ENCODE results near the gene CDC42EP3. TPM values are rescaled to one million over a fixed set of nuclear protein-coding genes. Genes with fewer than 3 reads are reported as not detected.
A peak's percentile ranks its signal among the peaks of the same experiment; 100 is the strongest.

Gene CDC42EP3
- total and polyA plus RNA-seq, 2 donors (not counting 1 experiment from before 2014, with no cell fraction given): 28.0 to 29.9 TPM

DNA sequence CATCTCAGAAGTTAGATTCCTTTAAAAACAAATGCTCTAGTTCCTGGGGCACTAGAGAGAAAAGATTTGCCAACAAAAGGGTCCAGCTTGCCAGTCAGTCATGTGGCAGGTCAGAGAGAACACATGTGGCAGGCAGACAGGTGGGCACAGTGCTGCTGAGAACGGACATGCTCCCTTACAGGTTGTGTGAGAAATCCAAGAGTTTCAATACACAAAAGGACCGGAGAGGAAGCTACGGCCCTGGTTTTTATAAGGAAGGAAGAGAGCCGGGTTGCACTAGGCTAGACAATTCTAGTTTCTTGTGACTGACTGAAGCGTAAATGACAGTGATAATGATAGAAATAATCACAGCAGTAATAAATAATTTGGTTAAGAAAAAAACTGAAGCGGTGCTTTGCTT, 18.3 kb downstream of the CDC42EP3 start:
- Histone ChIP-seq H4K20me1 (ENCODE audit: control insufficient read depth, insufficient read depth, low read length, poor library complexity, severe bottlenecking) (peaks cover 5% of the 10 kb centered on the region), H3K9ac (ENCODE audit: low read length) (peak overlapping the region; percentile 43), H2AFZ (ENCODE audit: insufficient read depth, low read depth, low read length, poor library complexity, severe bottlenecking) (peak overlapping the region; percentile 41), H3K4me1 (ENCODE audit: control insufficient read depth in 2 of 2, insufficient read depth in 2 of 2, low read length in 2 of 2) (peaks cover 85% of the 10 kb centered on the region in 2 donors), H3K4me3 (ENCODE audit: control extremely low read depth in 1 of 5, extremely low read depth in 1 of 5, insufficient read depth in 1 of 5, low read depth in 2 of 5, low read length in 4 of 5) (peak overlapping the region in 1 of 5 experiments; percentile 35), H3K79me2 (ENCODE audit: control insufficient read depth, insufficient read depth, low read length) (peaks cover 59% of the 10 kb centered on the region), H3K27me3 (replicated peaks in 1 of 4; ENCODE audit: control extremely low read depth in 1 of 4, control insufficient read depth in 3 of 4, insufficient read depth in 4 of 4, low read length in 3 of 4) (no peaks in the 10 kb centered on the region), H3K27ac (ENCODE audit: low read length in 2 of 2) (peak overlapping the region; percentile 81 to 87), H3K9me3 (ENCODE audit: control extremely low read depth in 1 of 3, control insufficient read depth in 2 of 3, insufficient read depth in 1 of 3, low read length in 2 of 3) (peaks cover 0 to 10% (median 0%) of the 10 kb centered on the region in 3 donors), H3K36me3 (replicated peaks in 1 of 2; ENCODE audit: control extremely low read depth in 1 of 2, control insufficient read depth in 1 of 2, extremely low read depth in 1 of 2, insufficient read depth in 2 of 2, low read length in 1 of 2) (no peaks in the 10 kb centered on the region), H3K4me2 (replicated peaks; ENCODE audit: low read depth, low read length, poor library complexity, severe bottlenecking) (peak overlapping the region; percentile 74)
- no peak for ATAC-seq (ENCODE audit: low read depth)
- ChIA-PET CTCF (interaction anchor here (0.7 to 1.3 kb wide), 5 partner anchors 9 to 85 kb away, joined by 3 read pairs; no protein-coding TSS in a partner anchor), POLR2A (interaction anchor here (0.6 to 1.4 kb wide), 4 partner anchors 17 to 370 kb away, joined by 3 to 4 read pairs (median 4); no protein-coding TSS in a partner anchor)
- no peaks in the 10 kb centered on the region for H3K27me3 Mint-ChIP-seq
- peak overlapping the region; percentile 79 for H3K4me3 Mint-ChIP-seq
- no peak for TF ChIP-seq CTCF (IDR thresholded peaks at IDR 0.05)
- TF ChIP-seq EZH2 (IDR thresholded peaks at IDR 0.05; ENCODE audit: borderline replicate concordance, insufficient read depth, low read depth, low read length, poor library complexity, severe bottlenecking): no peak
- intact Hi-C loops (cut with micrococcal nuclease): loop anchor here (5.0 kb wide), 1 partner anchor 274 kb away; the partner anchor contains the start of gene RMDN2
- peak; percentile 58 for DNase-seq
- peak overlapping the region; percentile 90 for H3K27ac Mint-ChIP-seq
- H3K4me1 Mint-ChIP-seq: peaks cover 91% of the 10 kb centered on the region
- 0% methylated on average over 3 of the region's 6 CpGs for WGBS (ENCODE audit: insufficient coverage)
- H3K9me3 Mint-ChIP-seq (ENCODE audit: insufficient read depth): no peaks in the 10 kb centered on the region

DNA sequence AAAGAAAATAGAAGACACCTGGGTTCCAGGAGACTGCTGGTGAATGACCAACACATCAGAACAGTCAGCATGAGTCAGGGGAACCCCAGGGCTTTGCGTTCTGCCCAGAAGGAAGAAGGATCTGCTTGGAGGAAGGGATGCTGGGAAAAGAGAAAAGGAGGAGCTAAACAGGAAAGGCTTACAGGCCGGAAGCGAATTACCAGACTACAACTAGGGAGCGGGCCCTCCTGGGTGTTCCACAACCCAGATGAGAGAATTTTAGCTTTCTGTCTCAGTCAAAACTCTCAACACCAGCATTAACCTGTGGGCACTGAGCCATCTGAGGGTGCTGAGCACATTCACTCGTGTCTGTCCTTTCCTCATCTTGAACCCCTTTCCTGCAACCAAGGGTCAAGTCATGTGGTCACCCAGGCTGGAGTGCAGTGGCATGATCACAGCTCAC, 19.2 kb downstream of the CDC42EP3 start:
- H3K79me2 ChIP-seq (ENCODE audit: control insufficient read depth, insufficient read depth, low read length): peaks cover 60% of the 10 kb centered on the region
- Mint-ChIP-seq H3K4me1 (peaks cover 91% of the 10 kb centered on the region), H3K27ac (peak overlapping the region; percentile 90), H3K4me3 (peak overlapping the region; percentile 73), H3K27me3 (no peaks in the 10 kb centered on the region), H3K9me3 (ENCODE audit: insufficient read depth) (no peaks in the 10 kb centered on the region)
- intact Hi-C loops (cut with micrococcal nuclease): loop anchor here (5.0 kb wide), 1 partner anchor 275 kb away; the partner anchor contains the start of gene RMDN2
- peak overlapping the region; percentile 74 for H3K4me2 ChIP-seq (replicated peaks; ENCODE audit: low read depth, low read length, poor library complexity, severe bottlenecking)
- no peaks in the 10 kb centered on the region for H3K27me3 ChIP-seq (replicated peaks in 1 of 4; ENCODE audit: control extremely low read depth in 1 of 4, control insufficient read depth in 3 of 4, insufficient read depth in 4 of 4, low read length in 3 of 4)
- no peak overlapping the region for H3K4me3 ChIP-seq (ENCODE audit: control extremely low read depth in 1 of 5, extremely low read depth in 1 of 5, insufficient read depth in 1 of 5, low read depth in 2 of 5, low read length in 4 of 5)
- no peak overlapping the region for H2AFZ ChIP-seq (ENCODE audit: insufficient read depth, low read depth, low read length, poor library complexity, severe bottlenecking)
- peaks cover 0 to 3% of the 10 kb centered on the region in 2 experiments for H3K36me3 ChIP-seq (replicated peaks in 1 of 2; ENCODE audit: control extremely low read depth in 1 of 2, control insufficient read depth in 1 of 2, extremely low read depth in 1 of 2, insufficient read depth in 2 of 2, low read length in 1 of 2)
- H3K27ac ChIP-seq (ENCODE audit: low read length in 2 of 2): peak overlapping the region; percentile 81 to 87
- H4K20me1 ChIP-seq (ENCODE audit: control insufficient read depth, insufficient read depth, low read length, poor library complexity, severe bottlenecking): no peaks in the 10 kb centered on the region
- TF ChIP-seq EZH2 (IDR thresholded peaks at IDR 0.05; ENCODE audit: borderline replicate concordance, insufficient read depth, low read depth, low read length, poor library complexity, severe bottlenecking) (no peak), CTCF (IDR thresholded peaks at IDR 0.05) (no peak)
- peaks cover 0 to 15% (median 2%) of the 10 kb centered on the region in 3 donors for H3K9me3 ChIP-seq (ENCODE audit: control extremely low read depth in 1 of 3, control insufficient read depth in 2 of 3, insufficient read depth in 1 of 3, low read length in 2 of 3)
- WGBS (ENCODE audit: insufficient coverage): 63% methylated on average over 5 of the region's 5 CpGs
- CTCF ChIA-PET: interaction anchor here (0.7 to 1.3 kb wide), 3 partner anchors 23 to 84 kb away, joined by 3 read pairs; no protein-coding TSS in a partner anchor
- POLR2A ChIA-PET: interaction anchor here (0.7 to 1.2 kb wide), 3 partner anchors 16 to 125 kb away, joined by 4 to 11 read pairs (median 6); no protein-coding TSS in a partner anchor
- no peak overlapping the region for H3K9ac ChIP-seq (ENCODE audit: low read length)
- ATAC-seq (ENCODE audit: low read depth) (no peak), DNase-seq (peak; percentile 50)
- peaks cover 82% of the 10 kb centered on the region in 2 donors for H3K4me1 ChIP-seq (ENCODE audit: control insufficient read depth in 2 of 2, insufficient read depth in 2 of 2, low read length in 2 of 2)
